ENCODE results near the gene SCN3A. TPM values are rescaled to one million over a fixed set of nuclear protein-coding genes. Genes with fewer than 3 reads are reported as not detected.

The SCN3A gene
- total RNA-seq, 1 experiment from 2014 or later, result not detected

GRCh38 chr2:165081276-165081675, 122.6 kb downstream of the SCN3A start:
- CTCF ChIA-PET, result no interaction called here
- no peak for TF ChIP-seq CTCF (IDR thresholded peaks at IDR 0.05; ENCODE audit: unreplicated experiment)
- Mint-ChIP-seq H3K9me3 (ENCODE audit: unreplicated experiment) (no peaks in the 10 kb centered on the region), H3K4me3 (ENCODE audit: unreplicated experiment) (no peak overlapping the region), H3K36me3 (ENCODE audit: insufficient read depth, unreplicated experiment) (no peaks in the 10 kb centered on the region), H3K4me1 (ENCODE audit: insufficient read depth, unreplicated experiment) (no peaks in the 10 kb centered on the region), H3K27me3 (ENCODE audit: insufficient read depth, unreplicated experiment) (peaks cover 63% of the 10 kb centered on the region), H3K27ac (ENCODE audit: low read depth, unreplicated experiment) (no peak overlapping the region)
- DNase-seq (ENCODE audit: unreplicated experiment), result no peak
- POLR2A ChIA-PET, result no interaction called here
- intact Hi-C loops (cut with micrococcal nuclease), result no loop called here
- no TSS peak for BruUV-seq (replicated peaks)

GRCh38 chr2:165079432-165079831, 124.4 kb downstream of the SCN3A start:
- Mint-ChIP-seq H3K36me3 (ENCODE audit: insufficient read depth, unreplicated experiment) (no peaks in the 10 kb centered on the region), H3K4me3 (ENCODE audit: unreplicated experiment) (no peak overlapping the region), H3K27ac (ENCODE audit: low read depth, unreplicated experiment) (no peak overlapping the region), H3K9me3 (ENCODE audit: unreplicated experiment) (no peaks in the 10 kb centered on the region), H3K4me1 (ENCODE audit: insufficient read depth, unreplicated experiment) (no peaks in the 10 kb centered on the region), H3K27me3 (ENCODE audit: insufficient read depth, unreplicated experiment) (peaks cover 44% of the 10 kb centered on the region)
- intact Hi-C loops (cut with micrococcal nuclease), result no loop called here
- peak; percentile 8 for DNase-seq (ENCODE audit: unreplicated experiment)
- ChIA-PET CTCF (no interaction called here), POLR2A (interaction anchor here (0.5 kb wide), 1 partner anchor 120 kb away, joined by 3 read pairs; no protein-coding TSS in a partner anchor)
- no TSS peak for BruUV-seq (replicated peaks)
- no peak for TF ChIP-seq CTCF (IDR thresholded peaks at IDR 0.05; ENCODE audit: unreplicated experiment)

- peaks cover 39% of the 10 kb centered on the region for H3K27me3 Mint-ChIP-seq (ENCODE audit: insufficient read depth, unreplicated experiment)
- no peak overlapping the region for H3K4me3 Mint-ChIP-seq (ENCODE audit: unreplicated experiment)
- H3K36me3 Mint-ChIP-seq (ENCODE audit: insufficient read depth, unreplicated experiment), result no peaks in the 10 kb centered on the region
- TF ChIP-seq CTCF (IDR thresholded peaks at IDR 0.05; ENCODE audit: unreplicated experiment), result no peak
- POLR2A ChIA-PET, result interaction anchor here (0.5 kb wide), 1 partner anchor 121 kb away, joined by 3 read pairs; no protein-coding TSS in a partner anchor
- DNase-seq (ENCODE audit: unreplicated experiment), result no peak
- CTCF ChIA-PET, result no interaction called here
- no TSS peak for BruUV-seq (replicated peaks)
- intact Hi-C loops (cut with micrococcal nuclease), result no loop called here
- H3K9me3 Mint-ChIP-seq (ENCODE audit: unreplicated experiment), result peaks cover 1% of the 10 kb centered on the region
- H3K4me1 Mint-ChIP-seq (ENCODE audit: insufficient read depth, unreplicated experiment), result no peaks in the 10 kb centered on the region
- no peak overlapping the region for H3K27ac Mint-ChIP-seq (ENCODE audit: low read depth, unreplicated experiment)
These were observed 124.9 kb downstream of the SCN3A start for GRCh38 chr2:165078913-165079312.

GRCh38 chr2:165074884-165075283, 129.0 kb downstream of the SCN3A start:
- ChIA-PET POLR2A (interaction anchor here (1.1 kb wide), 1 partner anchor 10 kb away, joined by 3 read pairs; no protein-coding TSS in a partner anchor), CTCF (no interaction called here)
- no peak for TF ChIP-seq CTCF (IDR thresholded peaks at IDR 0.05; ENCODE audit: unreplicated experiment)
- H3K27ac Mint-ChIP-seq (ENCODE audit: low read depth, unreplicated experiment), result no peak overlapping the region
- intact Hi-C loops (cut with micrococcal nuclease), result no loop called here
- no peak for DNase-seq (ENCODE audit: unreplicated experiment)
- H3K36me3 Mint-ChIP-seq (ENCODE audit: insufficient read depth, unreplicated experiment), result no peaks in the 10 kb centered on the region
- H3K4me3 Mint-ChIP-seq (ENCODE audit: unreplicated experiment), result no peak overlapping the region
- no peaks in the 10 kb centered on the region for H3K4me1 Mint-ChIP-seq (ENCODE audit: insufficient read depth, unreplicated experiment)
- H3K9me3 Mint-ChIP-seq (ENCODE audit: unreplicated experiment), result peaks cover 7% of the 10 kb centered on the region
- peaks cover 33% of the 10 kb centered on the region for H3K27me3 Mint-ChIP-seq (ENCODE audit: insufficient read depth, unreplicated experiment)
- BruUV-seq (replicated peaks), result no TSS peak

All from MCF 10A (cell line).